NCI-H1694 (cell line): ENCODE measurements around the gene TFEB.

Experiments
- DNase-seq: peaks from one replicate; lab custom pipeline; 2025; lab: John Stamatoyannopoulos, UW

The TFEB gene

GRCh38 chr6:41674231-41675000 is 61.0 kb downstream of the TFEB start:
- DNase-seq = no peak

- no peak for DNase-seq
Observed at GRCh38 chr6:41673704-41674000, 61.8 kb downstream of the TFEB start.

GRCh38 chr6:41672816-41673703 is 62.3 kb downstream of the TFEB start:
- DNase-seq = no peak

- DNase-seq = no peak
Observed at GRCh38 chr6:41672016-41672415, 63.4 kb downstream of the TFEB start.

- no peak for DNase-seq
Observed at GRCh38 chr6:41671376-41671775, 64.0 kb downstream of the TFEB start.

- DNase-seq = peak; percentile 81
Observed at GRCh38 chr6:41670703-41671360, 64.6 kb downstream of the TFEB start.

- no peak for DNase-seq
Observed at GRCh38 chr6:41668968-41669367, 66.4 kb downstream of the TFEB start.

GRCh38 chr6:41667195-41667594 is 68.2 kb downstream of the TFEB start:
- DNase-seq = no peak

GRCh38 chr6:41664271-41664670 is 71.1 kb downstream of the TFEB start:
- no peak for DNase-seq

- no peak for DNase-seq
Observed at GRCh38 chr6:41663568-41663967, 71.8 kb downstream of the TFEB start.

GRCh38 chr6:41659935-41660334 is 75.5 kb downstream of the TFEB start:
- DNase-seq = no peak

- no peak for DNase-seq
Observed at GRCh38 chr6:41658636-41659035, 76.8 kb downstream of the TFEB start.

- DNase-seq = no peak
Observed at GRCh38 chr6:41657131-41658094, 78.0 kb downstream of the TFEB start.

- DNase-seq = no peak
Observed at GRCh38 chr6:41656002-41656691, 79.3 kb downstream of the TFEB start.

GRCh38 chr6:41655646-41656001 is 79.8 kb downstream of the TFEB start:
- no peak for DNase-seq

GRCh38 chr6:41655176-41655575 is 80.2 kb downstream of the TFEB start:
- no peak for DNase-seq

- DNase-seq = no peak
Observed at GRCh38 chr6:41654698-41655151, 80.7 kb downstream of the TFEB start.

GRCh38 chr6:41654151-41654697 is 81.2 kb downstream of the TFEB start:
- DNase-seq = no peak

- DNase-seq = no peak
Observed at GRCh38 chr6:41653691-41654090, 81.7 kb downstream of the TFEB start.

- DNase-seq = no peak
Observed at GRCh38 chr6:41652866-41653652, 82.3 kb downstream of the TFEB start.
